Ishikawa (cell line): ENCODE data around the gene CEACAM16.

Source experiments
- CEBPB ChIP-seq: IDR thresholded peaks from 2 replicates; pipeline ENCODE4 v1.6.1; 2012
- EP300 ChIP-seq: IDR thresholded peaks from 2 replicates; pipeline ENCODE4 v1.6.1; 2012; ENCODE audit warnings: borderline replicate concordance
- FOXM1 ChIP-seq: IDR thresholded peaks from 2 replicates; pipeline ENCODE4 v1.6.1; 2012; ENCODE audit warnings: low read depth, borderline replicate concordance
- TEAD4 ChIP-seq: IDR thresholded peaks from 2 replicates; pipeline ENCODE4 v1.6.1; 2012
- TF ChIP-seq, protein P1 (sequence below): IDR thresholded peaks from 2 replicates; pipeline ENCODE4 v1.6.1; 2012; ENCODE audit warnings: low read depth, mild to moderate bottlenecking
- TF ChIP-seq, protein P2 (sequence below): IDR thresholded peaks from 2 replicates; pipeline ENCODE4 v1.6.1; 2012

DNA sequence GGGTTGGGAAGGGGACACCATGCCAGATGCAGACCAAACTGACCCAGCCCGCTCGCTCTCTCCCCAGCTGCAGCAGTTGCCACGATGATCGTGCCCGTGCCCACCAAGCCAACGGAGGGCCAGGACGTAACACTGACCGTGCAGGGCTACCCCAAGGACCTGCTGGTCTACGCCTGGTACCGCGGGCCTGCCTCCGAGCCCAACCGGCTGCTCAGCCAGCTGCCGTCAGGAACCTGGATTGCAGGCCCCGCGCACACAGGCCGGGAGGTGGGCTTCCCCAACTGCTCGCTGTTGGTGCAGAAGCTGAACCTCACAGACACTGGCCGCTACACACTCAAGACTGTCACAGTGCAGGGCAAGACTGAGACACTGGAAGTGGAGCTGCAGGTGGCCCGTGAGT lies 8.8 kb downstream of the CEACAM16 start:
- TF ChIP-seq, protein P1, sequence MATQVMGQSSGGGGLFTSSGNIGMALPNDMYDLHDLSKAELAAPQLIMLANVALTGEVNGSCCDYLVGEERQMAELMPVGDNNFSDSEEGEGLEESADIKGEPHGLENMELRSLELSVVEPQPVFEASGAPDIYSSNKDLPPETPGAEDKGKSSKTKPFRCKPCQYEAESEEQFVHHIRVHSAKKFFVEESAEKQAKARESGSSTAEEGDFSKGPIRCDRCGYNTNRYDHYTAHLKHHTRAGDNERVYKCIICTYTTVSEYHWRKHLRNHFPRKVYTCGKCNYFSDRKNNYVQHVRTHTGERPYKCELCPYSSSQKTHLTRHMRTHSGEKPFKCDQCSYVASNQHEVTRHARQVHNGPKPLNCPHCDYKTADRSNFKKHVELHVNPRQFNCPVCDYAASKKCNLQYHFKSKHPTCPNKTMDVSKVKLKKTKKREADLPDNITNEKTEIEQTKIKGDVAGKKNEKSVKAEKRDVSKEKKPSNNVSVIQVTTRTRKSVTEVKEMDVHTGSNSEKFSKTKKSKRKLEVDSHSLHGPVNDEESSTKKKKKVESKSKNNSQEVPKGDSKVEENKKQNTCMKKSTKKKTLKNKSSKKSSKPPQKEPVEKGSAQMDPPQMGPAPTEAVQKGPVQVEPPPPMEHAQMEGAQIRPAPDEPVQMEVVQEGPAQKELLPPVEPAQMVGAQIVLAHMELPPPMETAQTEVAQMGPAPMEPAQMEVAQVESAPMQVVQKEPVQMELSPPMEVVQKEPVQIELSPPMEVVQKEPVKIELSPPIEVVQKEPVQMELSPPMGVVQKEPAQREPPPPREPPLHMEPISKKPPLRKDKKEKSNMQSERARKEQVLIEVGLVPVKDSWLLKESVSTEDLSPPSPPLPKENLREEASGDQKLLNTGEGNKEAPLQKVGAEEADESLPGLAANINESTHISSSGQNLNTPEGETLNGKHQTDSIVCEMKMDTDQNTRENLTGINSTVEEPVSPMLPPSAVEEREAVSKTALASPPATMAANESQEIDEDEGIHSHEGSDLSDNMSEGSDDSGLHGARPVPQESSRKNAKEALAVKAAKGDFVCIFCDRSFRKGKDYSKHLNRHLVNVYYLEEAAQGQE = no peak
- TF ChIP-seq EP300 = no peak
- TF ChIP-seq, protein P2, sequence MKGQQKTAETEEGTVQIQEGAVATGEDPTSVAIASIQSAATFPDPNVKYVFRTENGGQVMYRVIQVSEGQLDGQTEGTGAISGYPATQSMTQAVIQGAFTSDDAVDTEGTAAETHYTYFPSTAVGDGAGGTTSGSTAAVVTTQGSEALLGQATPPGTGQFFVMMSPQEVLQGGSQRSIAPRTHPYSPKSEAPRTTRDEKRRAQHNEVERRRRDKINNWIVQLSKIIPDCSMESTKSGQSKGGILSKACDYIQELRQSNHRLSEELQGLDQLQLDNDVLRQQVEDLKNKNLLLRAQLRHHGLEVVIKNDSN = no peak
- no peak for TF ChIP-seq CEBPB
- no peak for TF ChIP-seq FOXM1
- TF ChIP-seq TEAD4 = no peak
